K562 (cell line): ENCODE results near the gene GATA2. TPM values are rescaled to one million over a fixed set of nuclear protein-coding genes. Genes with fewer than 3 reads are reported as not detected.

Source experiments
- ATAC-seq: fragments of 200-7000 bp; cut with Tn5 transposase; 3 replicates; pipeline ENCODE4 v1.9.1; 2020; ENCODE audit warnings: moderate library complexity
- BruUV-seq: library from RNA; stranded (reverse); fragments of 400-500 nt; replicated peaks from 2 replicates; lab custom pipeline; 2021; lab: Mats Ljungman, UMichigan
- CTCF ChIA-PET: fragments of 300-600 bp; formaldehyde crosslinking; extraction: SDS; loops from one replicate; lab custom pipeline; 2021; ENCODE audit warnings: low intra/inter-chr PET ratio; lab: Yijun Ruan, JAX
- POLR2A ChIA-PET: fragments of 300-600, 350-650 bp; sonication (Branson Sonifier 250); formaldehyde crosslinking; extraction: SDS; loops from one replicate; lab custom pipeline; 2021; ENCODE audit warnings: antibody characterized with exemption, inconsistent platforms; lab: Yijun Ruan, JAX
- DNase-seq, 4 experiments: peaks; one replicate each; pipeline versions ENCODE4 v3.0.0 to v3.0.0-alpha.2; 2011 to 2018; ENCODE audit warnings: low spot score in 3 of 4, mixed read lengths in 3 of 4; ENCODE audit errors: extremely low read depth in 1 of 4
- FAIRE-seq: peaks from 2 replicates; lab custom pipeline; 2011; peaks lifted over from hg19 to GRCh38; lab: Jason Lieb, UNC
- H2AFZ ChIP-seq: 2 replicates; pipeline ENCODE4 v1.6.0; 2011; ENCODE audit warnings: low read depth, low read length, control low read depth, inconsistent platforms
- H3K27ac ChIP-seq: fragments of 200-600 bp; 3 replicates; pipeline ENCODE4 v1.8.0; 2011; ENCODE audit warnings: low read depth, mild to moderate bottlenecking, control low read depth, inconsistent platforms, low read length, moderate library complexity, mixed read lengths; ENCODE audit errors: extremely low read depth
- H3K27me3 ChIP-seq, 2 experiments: fragments of 300-600 bp in 1 of 2; 2 replicates in 1 of 2; 3 replicates in 1 of 2; pipeline versions ENCODE4 v1.6.0 to v1.8.0; 2011; ENCODE audit warnings: inconsistent platforms in 2 of 2, low read length in 2 of 2, mild to moderate bottlenecking in 1 of 2, mixed read lengths in 1 of 2, moderate library complexity in 1 of 2; ENCODE audit not compliant: control insufficient read depth in 2 of 2, insufficient read depth in 2 of 2
- H3K36me3 ChIP-seq: fragments of 300-600 bp; 3 replicates; pipeline ENCODE4 v1.8.0; 2011; ENCODE audit warnings: mild to moderate bottlenecking, low read length, inconsistent platforms; ENCODE audit not compliant: control insufficient read depth, insufficient read depth
- H3K4me1 ChIP-seq, 2 experiments: fragments of 200-600 bp in 1 of 2; replicated peaks in 1 of 2; 2 replicates in 1 of 2; 3 replicates in 1 of 2; pipeline versions ENCODE4 v1.5.1 to v1.8.0; 2011; ENCODE audit warnings: inconsistent platforms in 2 of 2, low read length in 2 of 2, mild to moderate bottlenecking in 1 of 2, mixed read lengths in 1 of 2, moderate library complexity in 1 of 2; ENCODE audit not compliant: control insufficient read depth in 2 of 2, insufficient read depth in 2 of 2
- H3K4me2 ChIP-seq: 2 replicates; pipeline ENCODE4 v1.6.1; 2011; ENCODE audit warnings: low read length, control low read depth, inconsistent platforms, mixed read lengths; ENCODE audit not compliant: insufficient read depth
- H3K4me3 ChIP-seq: fragments of 200-600 bp; sonication (generic), shearing (Covaris generic); 2 replicates; pipeline ENCODE4 v1.5.1; 2016; ENCODE audit warnings: control low read depth, inconsistent platforms
- H3K79me2 ChIP-seq: fragments of 200-600 bp; 3 replicates; pipeline ENCODE4 v1.8.0; 2011; ENCODE audit warnings: low read length, inconsistent platforms; ENCODE audit not compliant: control insufficient read depth, insufficient read depth
- H3K9ac ChIP-seq, 2 experiments: 2 replicates each; pipeline versions ENCODE4 v1.6.0 to v1.6.1; 2011; ENCODE audit warnings: low read depth in 2 of 2, low read length in 2 of 2, control low read depth in 1 of 2, inconsistent platforms in 1 of 2, mild to moderate bottlenecking in 1 of 2, mixed read lengths in 1 of 2; ENCODE audit not compliant: insufficient read depth in 1 of 2
- H3K9me1 ChIP-seq: one replicate; pipeline ENCODE4 v1.6.0; 2011; ENCODE audit warnings: inconsistent platforms, mild to moderate bottlenecking, low read length, moderate library complexity; ENCODE audit not compliant: control insufficient read depth, insufficient read depth
- H3K9me3 ChIP-seq: replicated peaks from 2 replicates; pipeline ENCODE4 v1.5.1; 2011; ENCODE audit warnings: low read depth, low read length, inconsistent platforms; ENCODE audit not compliant: control insufficient read depth, insufficient read depth
- H4K20me1 ChIP-seq: replicated peaks from 2 replicates; pipeline ENCODE4 v1.6.1; 2011; ENCODE audit warnings: low read length, inconsistent platforms, mixed read lengths; ENCODE audit not compliant: control insufficient read depth, insufficient read depth
- KDM2B ChIP-seq: fragments of 250-450 bp; sonication (Bioruptor Pico); IDR thresholded peaks from 2 replicates; pipeline ENCODE4 v1.8.0; 2021; ENCODE audit warnings: mild to moderate bottlenecking, moderate library complexity
- MAFK ChIP-seq: IDR thresholded peaks from 2 replicates; pipeline ENCODE4 v1.6.1; 2011; ENCODE audit warnings: low read length, improper control_type of control experiment
- NUFIP1 ChIP-seq: fragments of 450-650 bp; IDR thresholded peaks from 2 replicates; pipeline ENCODE4 v1.6.1; 2018; ENCODE audit not compliant: partially characterized antibody
- STAT5A ChIP-seq: IDR thresholded peaks from 2 replicates; pipeline ENCODE4 v1.6.1; 2012; ENCODE audit warnings: low read length, inconsistent platforms, borderline replicate concordance
- TCF3 ChIP-seq: sonication (generic); formaldehyde crosslinking; IDR thresholded peaks from 2 replicates; pipeline ENCODE4 v1.4.0; 2020; ENCODE audit warnings: mild to moderate bottlenecking, missing genetic modification reagents
- ZBTB17 ChIP-seq: fragments of 450-650 bp; formaldehyde crosslinking; IDR thresholded peaks from 2 replicates; pipeline ENCODE4 v1.4.0; 2020; ENCODE audit warnings: mild to moderate bottlenecking
- ZFX ChIP-seq: sonication (generic); formaldehyde crosslinking; IDR thresholded peaks from 2 replicates; pipeline ENCODE4 v1.8.0; 2022; ENCODE audit warnings: mild to moderate bottlenecking, missing genetic modification reagents, moderate library complexity
- ZKSCAN3 ChIP-seq: fragments of 250-450 bp; sonication (Bioruptor Pico); IDR thresholded peaks from 2 replicates; pipeline ENCODE4 v1.4.0; 2020
- ZNF431 ChIP-seq: sonication (generic); formaldehyde crosslinking; IDR thresholded peaks from 2 replicates; pipeline ENCODE4 v1.8.0; 2022; ENCODE audit warnings: mild to moderate bottlenecking, missing genetic modification reagents
- ZNF707 ChIP-seq: fragments of 250-450 bp; sonication (Bioruptor Pico); conservative IDR thresholded peaks from 2 replicates; pipeline ENCODE4 v1.8.0; 2022; ENCODE audit warnings: inconsistent platforms, mild to moderate bottlenecking, moderate library complexity
- WGBS: fragments of 100-300 bp; shearing (Covaris generic); methylation state at CpG from one replicate; pipeline ENCODE4 v1.1.6; 2016; ENCODE audit warnings: low coverage, mixed read lengths; ENCODE audit not compliant: insufficient coverage; ENCODE audit errors: missing lambda C conversion rate; 5-methylcytosine and 5-hydroxymethylcytosine counted together
- in situ Hi-C: fragments of 300-500 bp; cut with MboI; formaldehyde crosslinking; loops from 4 replicates; pipeline ENCODE4 v1.15.0; 2018; ENCODE audit warnings: inconsistent platforms, mixed read lengths
- intact Hi-C: fragments of 100-400 bp; cut with micrococcal nuclease; formaldehyde crosslinking; loops from 2 replicates; pipeline ENCODE4 v1.14.2; 2022
- polyA plus RNA-seq, 8 experiments: library from polyadenylated mRNA; depleted of rRNA in 4 of 8; stranded (reverse) in 5 of 8; unstranded in 3 of 8; fragments of >200 nt; fragmentation: Nextera tagmentation in 2 of 8; fragmentation: Illumina TruSeq in 1 of 8; extraction: Ambion mirVana in 2 of 8; extraction: Trizol in 1 of 8; gene quantifications; 2 replicates each; pipeline versions ENCODE4 v1.2.1 to v1.2.3, GENCODE V29; 2011 to 2014; ENCODE audit warnings: inconsistent platforms in 1 of 8, missing spikeins in 1 of 8
- total RNA-seq, 7 experiments: library from RNA; depleted of rRNA in 6 of 7; stranded (reverse); fragments of >200 nt in 6 of 7; fragmentation: Illumina TruSeq in 2 of 7; extraction: Trizol in 2 of 7; gene quantifications; 2 replicates each; pipeline versions ENCODE4 v1.2.1 to v1.2.3, GENCODE V29; 2011 to 2021; ENCODE audit warnings: low replicate concordance in 1 of 7
- TF ChIP-seq, protein P1 (sequence below): sonication (generic); formaldehyde crosslinking; IDR thresholded peaks from 2 replicates; pipeline ENCODE4 v1.8.1; 2023; ENCODE audit warnings: mild to moderate bottlenecking, missing genetic modification reagents
- TF ChIP-seq, protein P2 (sequence below): sonication (generic); formaldehyde crosslinking; IDR thresholded peaks from 2 replicates; pipeline ENCODE4 v1.4.0; 2020; ENCODE audit warnings: mild to moderate bottlenecking, missing genetic modification reagents
- TF ChIP-seq, protein P3 (sequence below): fragments of 150-350 bp; IDR thresholded peaks from 2 replicates; pipeline ENCODE4 v1.6.1; 2014; ENCODE audit warnings: low read depth, mild to moderate bottlenecking, low read length, borderline replicate concordance
- TF ChIP-seq, protein P4 (sequence below): fragments of 450-650 bp; IDR thresholded peaks from 2 replicates; pipeline ENCODE4 v1.6.1; 2018; ENCODE audit warnings: mild to moderate bottlenecking, low read depth; ENCODE audit not compliant: partially characterized antibody
- TF ChIP-seq, protein P5 (sequence below): sonication (generic); formaldehyde crosslinking; IDR thresholded peaks from 2 replicates; pipeline ENCODE4 v1.5.0; 2020; ENCODE audit warnings: missing genetic modification reagents

Gene GATA2
- total and polyA plus RNA-seq, 9 of the 15 experiments (the other 6 are each of a cell fraction or from before 2014, with no cell fraction given), result 8.5 to 218 (median 50.8) TPM

DNA sequence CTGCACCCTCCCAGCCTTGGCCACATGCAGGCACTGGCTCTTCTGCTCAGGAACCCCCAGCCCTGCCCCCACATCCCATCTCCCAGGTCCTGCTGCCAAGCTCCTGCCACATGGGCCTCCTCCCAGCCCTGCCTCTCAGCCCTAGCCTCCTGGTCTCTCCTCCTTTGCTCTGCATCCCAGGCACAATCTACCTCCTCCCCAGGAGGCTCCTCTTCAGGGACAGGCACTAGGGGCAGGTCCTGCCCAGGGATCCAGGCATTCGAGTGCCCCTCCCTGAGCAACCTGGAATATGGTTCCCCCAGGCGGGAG is 38.7 kb downstream of the GATA2 start:
- H3K9me1 ChIP-seq, result no peaks in the 10 kb centered on the region
- BruUV-seq, result no TSS peak
- H2AFZ ChIP-seq, result no peak overlapping the region
- intact Hi-C loops, result no loop called here
- ATAC-seq, result no peak
- H3K36me3 ChIP-seq, result no peaks in the 10 kb centered on the region
- no peak overlapping the region for H3K4me2 ChIP-seq
- no peak overlapping the region for H3K9ac ChIP-seq
- H3K4me1 ChIP-seq, result peaks cover 6 to 52% of the 10 kb centered on the region in 2 experiments; a peak in 3 of 5 replicates
- no peaks in the 10 kb centered on the region for H3K79me2 ChIP-seq
- no peak for FAIRE-seq
- no peak overlapping the region for H3K27ac ChIP-seq
- ChIA-PET POLR2A (no interaction called here), CTCF (no interaction called here)
- no peaks in the 10 kb centered on the region for H3K9me3 ChIP-seq
- DNase-seq, result no peak
- WGBS, result no CpG with 5 or more reads among the region's 2 CpGs
- no peaks in the 10 kb centered on the region for H4K20me1 ChIP-seq
- in situ Hi-C loops, result no loop called here
- no peak overlapping the region for H3K4me3 ChIP-seq
- H3K27me3 ChIP-seq, result no peaks in the 10 kb centered on the region; a peak in 3 of 5 replicates
- TF ChIP-seq, protein P1, sequence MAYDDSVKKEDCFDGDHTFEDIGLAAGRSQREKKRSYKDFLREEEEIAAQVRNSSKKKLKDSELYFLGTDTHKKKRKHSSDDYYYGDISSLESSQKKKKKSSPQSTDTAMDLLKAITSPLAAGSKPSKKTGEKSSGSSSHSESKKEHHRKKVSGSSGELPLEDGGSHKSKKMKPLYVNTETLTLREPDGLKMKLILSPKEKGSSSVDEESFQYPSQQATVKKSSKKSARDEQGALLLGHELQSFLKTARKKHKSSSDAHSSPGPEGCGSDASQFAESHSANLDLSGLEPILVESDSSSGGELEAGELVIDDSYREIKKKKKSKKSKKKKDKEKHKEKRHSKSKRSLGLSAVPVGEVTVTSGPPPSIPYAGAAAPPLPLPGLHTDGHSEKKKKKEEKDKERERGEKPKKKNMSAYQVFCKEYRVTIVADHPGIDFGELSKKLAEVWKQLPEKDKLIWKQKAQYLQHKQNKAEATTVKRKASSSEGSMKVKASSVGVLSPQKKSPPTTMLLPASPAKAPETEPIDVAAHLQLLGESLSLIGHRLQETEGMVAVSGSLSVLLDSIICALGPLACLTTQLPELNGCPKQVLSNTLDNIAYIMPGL (CRISPR knock-in tag), result no peak
- TF ChIP-seq MAFK (no peak), ZKSCAN3 (CRISPR knock-in tag) (no peak), ZFX (CRISPR knock-in tag) (no peak), NUFIP1 (no peak), TCF3 (CRISPR knock-in tag) (no peak), ZNF707 (CRISPR knock-in tag) (no peak), STAT5A (no peak), KDM2B (no peak), ZBTB17 (CRISPR knock-in tag) (no peak), ZNF431 (CRISPR knock-in tag) (no peak)
- TF ChIP-seq, protein P2, sequence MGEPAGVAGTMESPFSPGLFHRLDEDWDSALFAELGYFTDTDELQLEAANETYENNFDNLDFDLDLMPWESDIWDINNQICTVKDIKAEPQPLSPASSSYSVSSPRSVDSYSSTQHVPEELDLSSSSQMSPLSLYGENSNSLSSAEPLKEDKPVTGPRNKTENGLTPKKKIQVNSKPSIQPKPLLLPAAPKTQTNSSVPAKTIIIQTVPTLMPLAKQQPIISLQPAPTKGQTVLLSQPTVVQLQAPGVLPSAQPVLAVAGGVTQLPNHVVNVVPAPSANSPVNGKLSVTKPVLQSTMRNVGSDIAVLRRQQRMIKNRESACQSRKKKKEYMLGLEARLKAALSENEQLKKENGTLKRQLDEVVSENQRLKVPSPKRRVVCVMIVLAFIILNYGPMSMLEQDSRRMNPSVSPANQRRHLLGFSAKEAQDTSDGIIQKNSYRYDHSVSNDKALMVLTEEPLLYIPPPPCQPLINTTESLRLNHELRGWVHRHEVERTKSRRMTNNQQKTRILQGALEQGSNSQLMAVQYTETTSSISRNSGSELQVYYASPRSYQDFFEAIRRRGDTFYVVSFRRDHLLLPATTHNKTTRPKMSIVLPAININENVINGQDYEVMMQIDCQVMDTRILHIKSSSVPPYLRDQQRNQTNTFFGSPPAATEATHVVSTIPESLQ (CRISPR knock-in tag), result no peak
- TF ChIP-seq, protein P3, sequence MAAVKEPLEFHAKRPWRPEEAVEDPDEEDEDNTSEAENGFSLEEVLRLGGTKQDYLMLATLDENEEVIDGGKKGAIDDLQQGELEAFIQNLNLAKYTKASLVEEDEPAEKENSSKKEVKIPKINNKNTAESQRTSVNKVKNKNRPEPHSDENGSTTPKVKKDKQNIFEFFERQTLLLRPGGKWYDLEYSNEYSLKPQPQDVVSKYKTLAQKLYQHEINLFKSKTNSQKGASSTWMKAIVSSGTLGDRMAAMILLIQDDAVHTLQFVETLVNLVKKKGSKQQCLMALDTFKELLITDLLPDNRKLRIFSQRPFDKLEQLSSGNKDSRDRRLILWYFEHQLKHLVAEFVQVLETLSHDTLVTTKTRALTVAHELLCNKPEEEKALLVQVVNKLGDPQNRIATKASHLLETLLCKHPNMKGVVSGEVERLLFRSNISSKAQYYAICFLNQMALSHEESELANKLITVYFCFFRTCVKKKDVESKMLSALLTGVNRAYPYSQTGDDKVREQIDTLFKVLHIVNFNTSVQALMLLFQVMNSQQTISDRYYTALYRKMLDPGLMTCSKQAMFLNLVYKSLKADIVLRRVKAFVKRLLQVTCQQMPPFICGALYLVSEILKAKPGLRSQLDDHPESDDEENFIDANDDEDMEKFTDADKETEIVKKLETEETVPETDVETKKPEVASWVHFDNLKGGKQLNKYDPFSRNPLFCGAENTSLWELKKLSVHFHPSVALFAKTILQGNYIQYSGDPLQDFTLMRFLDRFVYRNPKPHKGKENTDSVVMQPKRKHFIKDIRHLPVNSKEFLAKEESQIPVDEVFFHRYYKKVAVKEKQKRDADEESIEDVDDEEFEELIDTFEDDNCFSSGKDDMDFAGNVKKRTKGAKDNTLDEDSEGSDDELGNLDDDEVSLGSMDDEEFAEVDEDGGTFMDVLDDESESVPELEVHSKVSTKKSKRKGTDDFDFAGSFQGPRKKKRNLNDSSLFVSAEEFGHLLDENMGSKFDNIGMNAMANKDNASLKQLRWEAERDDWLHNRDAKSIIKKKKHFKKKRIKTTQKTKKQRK, result no peak
- TF ChIP-seq, protein P4, sequence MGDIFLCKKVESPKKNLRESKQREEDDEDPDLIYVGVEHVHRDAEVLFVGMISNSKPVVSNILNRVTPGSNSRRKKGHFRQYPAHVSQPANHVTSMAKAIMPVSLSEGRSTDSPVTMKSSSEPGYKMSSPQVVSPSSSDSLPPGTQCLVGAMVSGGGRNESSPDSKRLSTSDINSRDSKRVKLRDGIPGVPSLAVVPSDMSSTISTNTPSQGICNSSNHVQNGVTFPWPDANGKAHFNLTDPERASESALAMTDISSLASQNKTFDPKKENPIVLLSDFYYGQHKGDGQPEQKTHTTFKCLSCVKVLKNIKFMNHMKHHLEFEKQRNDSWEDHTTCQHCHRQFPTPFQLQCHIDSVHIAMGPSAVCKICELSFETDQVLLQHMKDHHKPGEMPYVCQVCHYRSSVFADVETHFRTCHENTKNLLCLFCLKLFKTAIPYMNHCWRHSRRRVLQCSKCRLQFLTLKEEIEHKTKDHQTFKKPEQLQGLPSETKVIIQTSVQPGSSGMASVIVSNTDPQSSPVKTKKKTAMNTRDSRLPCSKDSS, result no peak
- TF ChIP-seq, protein P5, sequence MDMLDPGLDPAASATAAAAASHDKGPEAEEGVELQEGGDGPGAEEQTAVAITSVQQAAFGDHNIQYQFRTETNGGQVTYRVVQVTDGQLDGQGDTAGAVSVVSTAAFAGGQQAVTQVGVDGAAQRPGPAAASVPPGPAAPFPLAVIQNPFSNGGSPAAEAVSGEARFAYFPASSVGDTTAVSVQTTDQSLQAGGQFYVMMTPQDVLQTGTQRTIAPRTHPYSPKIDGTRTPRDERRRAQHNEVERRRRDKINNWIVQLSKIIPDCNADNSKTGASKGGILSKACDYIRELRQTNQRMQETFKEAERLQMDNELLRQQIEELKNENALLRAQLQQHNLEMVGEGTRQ (CRISPR knock-in tag), result no peak
